Superior temporal gyrus (tissue), 1 donor: Measurements from ENCODE around the gene DDX43.
"Not testable (repeated sequence)": the region's sequence is repeated elsewhere in the genome, so short reads cannot be mapped to it uniquely, and the experiment has no call there.

Source experiments
- DNase-seq: peaks from one replicate; pipeline ENCODE4 v3.0.0-alpha.2; 2016; ENCODE audit errors: extremely low spot score

The DDX43 gene

GRCh38 chr6:73388800-73389512, 5.7 kb upstream of the DDX43 start:
- DNase-seq, result peak; percentile 53

- no peak for DNase-seq
These were observed 4.8 kb upstream of the DDX43 start for GRCh38 chr6:73389854-73390253.

GRCh38 chr6:73391675-73392074, 3.0 kb upstream of the DDX43 start:
- DNase-seq, result no peak

DNA sequence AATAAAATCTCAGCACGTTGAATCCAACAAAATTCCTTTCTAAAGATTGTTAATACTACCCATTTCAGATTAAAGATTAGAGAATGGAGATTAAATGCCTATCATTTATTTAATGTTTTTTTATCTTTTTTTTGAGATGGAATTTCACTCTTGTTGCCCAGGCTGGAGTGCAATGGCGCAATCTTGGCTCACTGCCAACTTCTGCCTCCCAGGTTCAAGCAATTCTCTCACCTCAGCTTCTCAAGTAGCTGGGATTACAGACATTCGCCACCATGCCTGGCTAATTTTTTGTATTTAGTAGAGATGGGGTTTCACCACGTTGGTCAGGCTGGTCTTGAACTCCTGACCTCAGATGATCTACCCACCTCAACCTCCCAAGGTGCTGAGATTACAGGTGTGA, 2.4 kb upstream of the DDX43 start:
- DNase-seq, result not testable (repeated sequence)

DNA sequence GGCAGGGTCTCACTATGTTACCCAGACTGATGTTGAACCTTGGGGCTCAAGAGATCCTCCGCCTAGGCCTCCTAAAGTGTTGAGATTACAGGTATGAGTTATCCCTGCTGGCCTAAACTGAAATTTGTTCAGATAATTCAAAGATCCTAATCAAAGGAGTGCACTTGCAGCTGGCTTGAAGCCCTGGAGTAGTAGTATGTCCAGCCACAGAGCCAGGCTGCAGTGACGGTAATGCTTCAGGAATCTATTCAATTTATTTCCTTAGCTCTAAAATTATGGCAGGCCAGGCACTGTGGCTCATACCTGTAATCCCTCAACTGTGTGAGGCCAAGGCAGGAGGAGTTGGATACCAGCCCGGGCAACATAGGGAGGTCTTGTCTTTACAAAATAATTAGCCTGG, 1.4 kb upstream of the DDX43 start:
- DNase-seq, result no peak

DNA sequence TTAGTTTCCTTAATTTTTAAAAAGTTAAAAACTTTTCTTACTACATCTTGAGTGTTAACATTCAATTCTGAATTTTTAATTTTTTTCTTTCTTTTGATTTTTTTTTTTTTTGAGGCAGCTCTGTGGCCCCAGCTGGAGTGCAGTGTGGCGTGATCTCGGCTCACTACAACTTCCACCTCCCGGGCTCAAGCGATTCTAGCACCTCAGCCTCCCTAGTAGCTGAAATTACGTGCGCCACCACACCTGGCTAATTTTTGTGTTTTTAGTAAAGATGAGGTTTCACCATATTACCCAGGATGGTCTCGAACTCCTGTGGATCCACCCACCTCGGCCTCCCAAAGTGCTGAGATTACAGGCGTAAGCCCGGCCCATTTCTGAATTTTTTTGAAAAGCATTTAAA, 1.2 kb downstream of the DDX43 start:
- no peak for DNase-seq

- DNase-seq, result no peak
These were observed 6.0 kb downstream of the DDX43 start for GRCh38 chr6:73400656-73401055.

- no peak for DNase-seq
These were observed 14.8 kb downstream of the DDX43 start for GRCh38 chr6:73409395-73409794.

GRCh38 chr6:73413102-73413501, 18.5 kb downstream of the DDX43 start:
- DNase-seq, result no peak

DNA sequence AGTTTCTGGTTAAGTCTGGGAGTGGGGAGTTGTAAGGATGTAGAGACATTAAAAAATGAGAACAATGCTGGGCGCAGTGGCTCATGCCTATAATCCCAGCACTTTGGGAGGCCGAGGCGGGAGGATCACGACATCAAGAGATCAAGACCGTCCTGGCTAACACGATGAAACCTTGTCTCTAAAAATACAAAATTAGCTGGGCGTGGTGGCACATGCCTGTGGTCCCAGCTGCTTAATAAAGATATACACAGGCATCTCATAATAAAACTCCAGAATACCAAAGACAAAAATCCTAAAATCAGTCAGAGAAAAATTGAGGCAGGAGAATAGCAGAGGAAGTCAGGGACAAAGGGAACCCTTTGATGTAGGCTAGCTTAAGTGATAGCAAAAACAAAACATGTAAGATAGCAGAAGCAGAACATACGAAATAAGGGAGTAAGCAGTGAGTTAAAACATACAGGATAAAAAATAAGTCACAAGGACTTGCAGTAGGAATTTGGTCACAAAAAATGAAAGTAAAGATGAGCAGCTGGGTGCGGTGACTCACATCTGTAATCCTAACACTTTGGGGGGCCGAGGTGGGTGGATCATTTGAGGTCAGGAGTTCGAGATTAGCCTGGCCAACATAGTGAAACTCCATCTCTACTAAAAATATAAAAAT, 23.6 kb downstream of the DDX43 start:
- no peak for DNase-seq

- DNase-seq, result peak; percentile 2
These were observed 26.9 kb downstream of the DDX43 start for GRCh38 chr6:73421534-73421933.

DNA sequence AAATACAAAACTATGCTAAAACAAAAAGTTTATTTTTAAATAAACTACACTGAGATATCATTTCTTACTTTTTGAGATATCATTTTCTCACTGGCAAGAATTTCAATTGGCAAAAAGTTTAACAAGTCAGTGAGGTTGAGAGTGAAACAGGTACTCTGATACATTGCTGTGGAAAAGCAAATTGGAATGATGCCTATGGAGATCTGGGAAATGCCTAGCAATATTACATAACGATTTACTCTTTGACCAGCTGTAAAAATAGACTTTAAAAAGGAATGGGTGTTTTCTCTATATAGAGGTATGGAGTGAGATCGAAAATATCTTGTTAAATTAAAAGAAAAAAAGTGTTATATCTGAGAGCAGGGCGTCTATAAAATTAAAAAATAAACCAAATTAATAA, 40.6 kb downstream of the DDX43 start:
- no peak for DNase-seq

DNA sequence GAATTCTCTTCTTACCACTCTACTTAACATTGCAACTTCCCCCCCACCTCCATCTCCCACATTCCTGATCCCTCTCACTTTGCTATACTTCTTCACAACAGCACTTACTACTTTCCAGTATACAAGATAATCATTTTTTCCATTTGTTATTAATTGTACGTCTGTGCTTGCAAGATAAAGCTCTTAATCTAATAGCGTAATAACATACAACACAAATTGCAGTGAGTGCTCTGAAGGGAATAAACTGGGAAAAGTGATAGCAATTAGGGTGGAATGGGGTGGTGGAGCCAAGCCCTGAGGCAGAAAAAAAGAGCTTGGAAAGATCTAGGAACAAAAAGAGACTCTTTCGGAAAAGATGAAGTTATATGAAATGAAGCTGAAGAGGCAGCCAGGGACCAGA, 48.9 kb downstream of the DDX43 start:
- no peak for DNase-seq

GRCh38 chr6:73451223-73452106, 56.8 kb downstream of the DDX43 start:
- DNase-seq, result no peak

- DNase-seq, result peak; percentile 37
These were observed 57.5 kb downstream of the DDX43 start, which contains the start of gene CGAS for GRCh38 chr6:73452107-73452461. CGAS (minus strand) TSS chr6:73452297; CDS start chr6:73452181, 116 bp downstream.

DNA sequence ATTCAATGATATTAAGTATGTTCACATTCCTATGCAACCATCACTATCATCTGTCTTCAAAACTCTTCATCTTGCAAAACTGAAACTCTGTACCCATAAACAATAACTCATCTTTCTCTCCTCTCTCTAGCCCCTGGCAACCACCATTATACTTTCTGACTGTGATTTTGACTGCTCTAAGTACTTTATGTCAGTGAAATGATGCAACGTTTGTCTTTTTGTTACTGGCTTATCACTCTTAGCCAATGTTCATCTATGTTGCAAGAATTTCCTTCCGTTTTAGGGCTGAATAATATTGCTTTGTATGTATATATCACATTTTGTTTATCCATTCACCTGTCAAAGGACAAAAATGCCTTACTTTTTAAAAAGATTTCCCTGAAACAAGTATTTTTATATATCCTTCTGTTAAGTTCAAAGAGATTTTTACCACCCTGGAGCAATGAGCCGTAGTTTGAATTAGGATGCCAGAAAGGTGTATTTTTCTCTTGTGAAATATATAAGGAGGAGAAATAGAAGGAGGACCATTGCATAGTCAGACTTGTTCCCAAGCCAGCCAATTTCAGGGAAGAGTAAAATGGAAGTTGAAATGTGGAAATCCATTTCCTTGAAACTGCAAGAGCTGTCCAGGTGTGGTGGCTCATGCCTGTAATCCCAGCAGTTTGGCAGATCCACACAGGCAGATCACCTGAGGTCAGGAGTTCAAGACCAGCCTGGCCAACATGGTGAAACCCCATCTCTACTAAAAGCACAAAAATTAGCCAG, 61.4 kb downstream of the DDX43 start:
- no peak for DNase-seq

DNA sequence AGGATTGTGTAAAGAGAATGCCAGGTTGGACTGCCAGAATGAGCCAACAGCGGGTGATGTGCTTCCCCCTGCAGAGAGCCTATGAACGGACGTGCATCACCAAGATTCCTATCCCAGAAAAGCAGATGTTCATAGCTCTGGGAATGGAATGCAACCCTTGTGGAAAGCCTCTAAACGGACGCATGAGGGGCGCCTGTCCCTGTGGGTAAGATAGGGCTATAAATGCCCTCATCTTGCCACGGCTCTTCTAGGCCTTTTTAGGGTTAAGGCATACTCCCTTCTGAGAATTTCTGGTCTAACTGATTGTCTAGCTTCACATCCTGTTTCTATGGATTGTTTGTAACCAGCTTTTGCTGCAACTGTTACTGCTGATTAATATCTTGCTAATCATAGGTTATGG, 64.8 kb downstream of the DDX43 start:
- DNase-seq, result not testable (repeated sequence)

DNA sequence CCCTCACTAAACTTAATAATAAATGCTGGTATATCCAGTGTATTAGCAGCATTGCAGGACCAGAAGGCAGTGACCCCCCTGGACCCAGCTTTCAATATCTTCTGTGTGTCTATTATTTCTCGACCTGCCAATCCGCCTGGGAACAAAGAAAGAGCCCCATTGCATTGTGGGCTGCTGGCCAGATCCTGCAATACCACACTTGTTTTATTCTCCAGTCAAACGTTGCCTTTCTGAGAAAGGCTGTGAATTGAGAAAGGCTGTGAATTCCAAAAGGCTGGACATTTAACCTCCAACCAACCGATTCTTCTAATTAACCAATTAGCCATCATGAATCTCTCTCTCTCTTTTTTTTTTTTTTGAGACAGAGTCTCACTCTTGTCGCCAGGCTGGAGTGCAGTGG, 65.4 kb downstream of the DDX43 start:
- DNase-seq, result peak; percentile 70

- peak; percentile 95 for DNase-seq
These were observed 67.1 kb downstream of the DDX43 start, which contains the start of gene MTO1 for GRCh38 chr6:73461537-73462350. MTO1 (plus strand) TSS chr6:73461737; CDS start chr6:73461855, 118 bp downstream.
